Tibial artery (tissue), 4 donors: Measurements from ENCODE around the gene RC3H2.
A peak's percentile ranks its signal among the peaks of the same experiment; 100 is the strongest.
"Not testable (repeated sequence)": the region's sequence is repeated elsewhere in the genome, so short reads cannot be mapped to it uniquely, and the experiment has no call there.

ENCODE experiments used
- DNase-seq, 2 donors: peaks; one replicate each; pipeline ENCODE4 v3.0.0-alpha.2; 2019
- H3K27ac ChIP-seq, 2 donors: fragments of 200-600 bp; sonication (generic) in 1 of 2; 1 replicate in 1 of 2; 2 replicates in 1 of 2; pipeline ENCODE4 v1.5.1; 2018 to 2019; ENCODE audit warnings: mild to moderate bottlenecking in 1 of 2
- H3K27me3 ChIP-seq, 2 donors: fragments of 200-600 bp; sonication (generic) in 1 of 2; one replicate each; pipeline versions ENCODE4 v1.5.1 to v1.6.0; 2016 to 2019
- H3K36me3 ChIP-seq, 3 donors: fragments of 200-600 bp; sonication (generic) in 2 of 3; one replicate each; pipeline ENCODE4 v1.5.1; 2016 to 2019; ENCODE audit warnings: mild to moderate bottlenecking in 2 of 3
- H3K4me1 ChIP-seq, 4 donors: fragments of 200-600 bp; sonication (generic) in 2 of 4; 1 replicate in 3 of 4; 2 replicates in 1 of 4; pipeline ENCODE4 v1.5.1; 2016 to 2019
- H3K4me3 ChIP-seq, 2 donors: fragments of 200-600 bp; sonication (generic) in 1 of 2; 1 replicate in 1 of 2; 2 replicates in 1 of 2; pipeline ENCODE4 v1.5.1; 2018 to 2019; ENCODE audit warnings: mild to moderate bottlenecking in 2 of 2
- H3K9me3 ChIP-seq, 3 donors: fragments of 200-600 bp; sonication (generic) in 1 of 3; one replicate each; pipeline ENCODE4 v1.5.1; 2016 to 2019
- CTCF ChIP-seq, 2 experiments: fragments of 200-600 bp in 1 of 2; fragments of 450-650 bp in 1 of 2; IDR thresholded peaks; one replicate each; pipeline ENCODE4 v1.5.1; 2017 to 2019; ENCODE audit warnings: antibody characterized with exemption in 2 of 2, mild to moderate bottlenecking in 1 of 2, moderate library complexity in 1 of 2
- intact Hi-C: fragments of 100-400 bp; cut with DNase I; formaldehyde crosslinking; loops from one replicate; pipeline ENCODE4 v1.15.0; 2023; ENCODE audit warnings: low total_unique reads

Gene RC3H2

DNA sequence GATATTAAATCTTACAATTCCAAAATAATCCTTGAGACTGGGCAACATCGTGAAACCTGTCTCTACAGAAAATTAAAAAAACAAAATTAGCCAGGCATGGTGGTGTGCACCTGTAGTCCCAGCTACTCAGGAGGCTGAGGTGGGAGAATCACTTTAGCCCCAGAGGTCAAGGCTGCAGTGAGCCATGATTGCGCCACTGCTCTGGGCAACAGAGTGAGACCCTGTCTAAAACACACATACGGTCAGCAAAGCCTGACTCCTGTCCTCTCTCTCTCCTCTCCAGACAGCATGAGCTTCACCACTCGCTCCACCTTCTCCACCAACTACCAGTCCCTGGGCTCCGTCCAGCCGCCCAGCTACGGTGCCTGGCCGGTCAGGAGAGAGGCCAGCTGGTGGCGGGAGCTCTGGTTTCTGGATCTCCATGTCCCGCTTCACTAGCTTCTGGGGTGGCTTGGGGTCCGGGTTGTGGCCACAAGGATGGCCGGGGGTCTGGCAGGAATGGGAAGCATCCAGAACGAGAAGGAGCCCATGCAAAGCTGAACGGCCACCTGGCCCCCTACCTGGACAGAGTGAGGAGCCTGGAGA lies 67.8 kb downstream of the RC3H2 start:
- Histone ChIP-seq H3K4me3 (no peak overlapping the region), H3K9me3 (no peaks in the 10 kb centered on the region), H3K27me3 (no peaks in the 10 kb centered on the region), H3K4me1 (no peaks in the 10 kb centered on the region), H3K27ac (no peak overlapping the region), H3K36me3 (no peaks in the 10 kb centered on the region)
- no peak for TF ChIP-seq CTCF (IDR thresholded peaks at IDR 0.05)
- DNase-seq: no peak
- intact Hi-C loops: no loop called here

- intact Hi-C loops: no loop called here
- DNase-seq: no peak
- Histone ChIP-seq H3K4me1 (no peaks in the 10 kb centered on the region), H3K4me3 (no peak overlapping the region), H3K36me3 (no peaks in the 10 kb centered on the region), H3K27me3 (no peaks in the 10 kb centered on the region), H3K9me3 (no peaks in the 10 kb centered on the region), H3K27ac (no peak overlapping the region)
- TF ChIP-seq CTCF (IDR thresholded peaks at IDR 0.05): no peak
These were observed 69.8 kb downstream of the RC3H2 start for GRCh38 chr9:122835313-122835731.

DNA sequence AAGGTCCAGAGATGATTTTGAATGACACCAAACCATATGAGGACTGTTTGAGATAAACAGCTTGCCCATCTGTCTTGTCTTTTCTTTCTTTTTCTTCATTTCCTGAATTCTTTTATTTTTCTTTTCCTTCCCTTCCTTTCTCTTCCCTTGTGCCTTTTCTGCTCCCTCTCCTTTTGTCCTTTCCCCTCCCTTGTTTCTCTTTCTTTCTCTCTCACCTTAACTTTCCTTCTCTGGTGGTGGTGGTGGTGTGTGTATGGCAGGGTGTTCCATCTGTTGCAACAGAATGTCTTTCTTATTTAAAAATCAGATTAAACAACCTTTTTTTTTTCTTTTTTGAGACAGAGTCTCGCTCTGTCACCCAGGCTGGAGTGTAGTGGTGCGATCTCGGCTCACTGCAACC lies 73.0 kb downstream of the RC3H2 start:
- Histone ChIP-seq H3K36me3 (no peaks in the 10 kb centered on the region), H3K27me3 (no peaks in the 10 kb centered on the region), H3K27ac (no peak overlapping the region), H3K4me1 (peaks cover 0 to 10% (median 6%) of the 10 kb centered on the region in 4 donors), H3K4me3 (no peak overlapping the region), H3K9me3 (no peaks in the 10 kb centered on the region)
- no peak for DNase-seq
- TF ChIP-seq CTCF (IDR thresholded peaks at IDR 0.05): no peak
- intact Hi-C loops: no loop called here

DNA sequence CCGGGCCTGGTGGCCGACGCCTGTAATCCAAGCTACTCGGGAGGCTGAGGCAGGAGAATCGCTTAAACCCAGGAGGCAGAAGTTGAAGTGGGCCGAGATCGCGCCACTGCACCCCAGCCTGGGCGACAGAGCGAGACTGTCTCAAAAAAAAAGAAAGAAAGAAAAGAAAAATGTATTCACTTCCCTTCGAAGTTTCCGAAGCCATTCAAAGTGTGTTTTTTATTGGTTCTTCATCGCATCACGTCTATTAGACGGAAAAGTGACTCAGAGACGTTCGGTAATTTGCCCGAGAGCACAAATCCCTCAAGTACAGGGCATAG lies 76.2 kb downstream of the RC3H2 start:
- Histone ChIP-seq H3K4me1 (peaks cover 0 to 30% (median 24%) of the 10 kb centered on the region in 4 donors), H3K36me3 (peaks cover 0 to 15% (median 0%) of the 10 kb centered on the region in 3 donors), H3K4me3 (peak overlapping the region; percentile 75 to 82), H3K27ac (peak overlapping the region; percentile 91 to 95)
- DNase-seq, H3K9me3 ChIP-seq, intact Hi-C loops, H3K27me3 ChIP-seq: not testable (repeated sequence)

DNA sequence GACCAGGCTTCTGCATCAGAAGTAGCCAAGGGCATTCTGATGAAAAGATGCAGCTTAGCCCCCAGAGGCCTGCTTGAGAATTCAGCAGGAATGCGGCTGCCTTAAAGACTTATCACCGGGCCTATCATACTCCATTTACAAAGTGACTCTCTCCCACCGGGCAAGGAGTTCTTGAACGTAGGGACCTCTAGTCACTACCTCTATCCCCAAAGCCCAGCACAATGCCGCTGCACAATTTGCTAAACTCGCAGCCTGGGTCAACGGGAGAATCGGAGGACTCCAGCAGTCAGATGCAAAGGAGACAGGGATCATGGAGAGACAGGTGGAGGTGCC lies 77.4 kb downstream of the RC3H2 start:
- no peak for DNase-seq
- Histone ChIP-seq H3K4me1 (peaks cover 0 to 30% (median 24%) of the 10 kb centered on the region in 4 donors), H3K9me3 (no peaks in the 10 kb centered on the region), H3K4me3 (peak overlapping the region; percentile 75 to 82), H3K27ac (peak overlapping the region; percentile 91 to 95), H3K36me3 (peaks cover under 1 to 26% (median 6%) of the 10 kb centered on the region in 3 donors), H3K27me3 (no peaks in the 10 kb centered on the region)
- no peak for TF ChIP-seq CTCF (IDR thresholded peaks at IDR 0.05)
- intact Hi-C loops: no loop called here

DNA sequence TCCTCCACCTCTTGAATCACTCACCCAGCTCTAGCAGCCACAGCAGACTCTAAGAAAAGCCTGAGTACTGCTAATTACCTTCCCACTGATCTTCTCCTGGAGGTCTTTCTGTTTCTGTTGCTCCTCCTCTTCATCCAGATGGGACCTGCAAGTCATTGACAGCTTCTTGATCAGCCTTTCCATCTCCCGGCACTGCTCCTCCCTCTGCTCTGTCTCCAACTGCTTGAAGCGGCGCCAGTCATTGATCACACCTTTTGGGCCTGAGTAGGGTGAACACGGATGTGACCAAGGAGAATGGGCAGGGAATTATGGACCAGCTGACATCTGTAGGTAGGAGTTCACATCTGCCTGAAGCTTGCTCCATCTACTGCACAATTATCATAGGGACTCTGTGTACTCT lies 82.2 kb downstream of the RC3H2 start:
- DNase-seq: no peak
- TF ChIP-seq CTCF (IDR thresholded peaks at IDR 0.05): no peak
- Histone ChIP-seq H3K27me3 (no peaks in the 10 kb centered on the region), H3K9me3 (no peaks in the 10 kb centered on the region), H3K4me3 (no peak overlapping the region), H3K4me1 (peaks cover 0 to 40% (median 24%) of the 10 kb centered on the region in 4 donors), H3K27ac (no peak overlapping the region), H3K36me3 (peaks cover 7 to 60% (median 33%) of the 10 kb centered on the region in 3 donors)
- intact Hi-C loops: no loop called here
